HG03457 (cell line): ENCODE measurements around the gene TCF19.

Source experiments
- ATAC-seq: cut with Tn5 transposase; IDR thresholded peaks from one replicate; pipeline ENCODE4 v1.9.1; 2021; ENCODE audit warnings: moderate number of reproducible peaks; ENCODE audit not compliant: unreplicated experiment

Gene TCF19, protein sequence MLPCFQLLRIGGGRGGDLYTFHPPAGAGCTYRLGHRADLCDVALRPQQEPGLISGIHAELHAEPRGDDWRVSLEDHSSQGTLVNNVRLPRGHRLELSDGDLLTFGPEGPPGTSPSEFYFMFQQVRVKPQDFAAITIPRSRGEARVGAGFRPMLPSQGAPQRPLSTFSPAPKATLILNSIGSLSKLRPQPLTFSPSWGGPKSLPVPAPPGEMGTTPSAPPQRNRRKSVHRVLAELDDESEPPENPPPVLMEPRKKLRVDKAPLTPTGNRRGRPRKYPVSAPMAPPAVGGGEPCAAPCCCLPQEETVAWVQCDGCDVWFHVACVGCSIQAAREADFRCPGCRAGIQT

GRCh38 chr6:31158140-31158862 is at the start of gene TCF19:
Gene TCF19, plus strand, starts transcription at chr6:31158589. Its CDS starts 881 bp downstream, at chr6:31159470.
- peak; percentile 65 for ATAC-seq

- no peak for ATAC-seq
These were observed 47.4 kb upstream of the TCF19 start for GRCh38 chr6:31110825-31111582.

DNA sequence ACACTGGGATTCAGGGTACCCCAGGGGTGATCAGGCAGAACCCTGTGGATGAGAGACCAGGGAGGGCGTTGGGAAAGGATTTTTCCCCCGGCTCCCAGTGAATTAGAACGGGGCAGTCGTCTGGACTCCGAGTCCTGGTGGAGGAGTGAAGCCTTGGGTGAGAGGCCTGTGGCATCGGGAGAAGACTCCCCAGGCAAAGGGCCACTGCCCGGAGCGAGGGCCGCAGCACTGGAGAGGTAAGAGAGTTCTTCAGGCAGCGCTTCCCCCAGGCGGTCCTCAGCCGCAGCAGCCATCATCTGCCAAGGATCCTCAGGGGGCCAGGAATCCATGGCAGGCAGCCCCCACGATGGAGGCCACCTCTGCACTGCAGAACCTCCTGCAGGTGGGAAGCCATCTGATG is 46.7 kb upstream of the TCF19 start:
- no peak for ATAC-seq

DNA sequence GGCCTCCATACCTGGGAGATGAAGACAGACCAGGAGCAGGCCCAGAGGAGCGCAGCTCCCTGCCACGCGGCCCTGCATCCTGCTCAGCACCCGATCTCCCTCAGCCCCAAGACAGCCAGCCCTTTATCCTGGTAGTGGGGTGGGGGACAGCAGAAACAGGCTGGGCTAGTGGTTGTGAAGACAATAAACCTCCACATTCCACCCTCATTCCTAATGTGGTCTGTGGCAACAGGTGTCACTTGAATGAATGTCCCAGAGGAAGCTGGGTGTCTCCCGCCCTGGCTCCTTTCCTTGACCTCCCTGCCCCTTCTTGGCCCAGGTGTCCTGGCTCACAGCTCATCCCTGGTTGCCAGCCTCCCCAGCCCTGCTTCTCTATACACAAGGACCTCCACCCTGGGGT is 45.9 kb upstream of the TCF19 start, which contains the start of gene C6orf15:
Gene C6orf15 (minus strand): TSS at position 98 of the 400 bp plus-strand sequence. CDS start 20 bp downstream, at position 78.
- ATAC-seq, result no peak

DNA sequence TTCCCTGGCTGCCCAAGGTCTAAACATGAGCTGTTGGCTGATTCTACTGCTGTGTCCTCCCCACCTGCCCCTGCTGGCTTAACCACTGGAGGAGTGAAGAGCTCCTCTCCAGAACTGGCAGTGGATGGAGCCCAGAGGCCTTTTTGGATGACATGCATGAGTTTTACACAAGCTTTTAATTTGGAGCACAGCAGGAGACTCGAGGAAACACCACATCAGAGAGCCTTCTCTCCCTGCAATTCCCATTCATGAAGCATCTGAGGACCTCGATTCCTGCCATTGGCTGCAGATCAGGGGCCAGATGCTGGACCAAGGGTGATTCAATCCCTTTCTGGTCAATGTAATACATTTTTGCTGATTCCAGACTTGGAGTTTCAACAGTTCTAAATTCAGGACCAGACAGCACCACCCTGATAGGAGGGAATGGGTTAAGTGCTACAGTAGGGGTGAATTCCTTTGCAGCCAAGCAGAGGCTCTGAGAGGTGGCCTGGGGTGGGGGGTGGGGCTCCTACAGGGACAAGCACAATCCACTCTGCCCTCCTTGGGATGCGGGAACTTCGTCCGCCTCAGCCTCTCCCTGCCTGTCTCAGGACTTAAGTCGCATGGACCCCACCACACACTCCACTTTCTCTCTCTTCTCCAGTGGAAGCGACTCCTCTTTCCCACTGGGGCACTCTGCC is 44.4 kb upstream of the TCF19 start:
- no peak for ATAC-seq

DNA sequence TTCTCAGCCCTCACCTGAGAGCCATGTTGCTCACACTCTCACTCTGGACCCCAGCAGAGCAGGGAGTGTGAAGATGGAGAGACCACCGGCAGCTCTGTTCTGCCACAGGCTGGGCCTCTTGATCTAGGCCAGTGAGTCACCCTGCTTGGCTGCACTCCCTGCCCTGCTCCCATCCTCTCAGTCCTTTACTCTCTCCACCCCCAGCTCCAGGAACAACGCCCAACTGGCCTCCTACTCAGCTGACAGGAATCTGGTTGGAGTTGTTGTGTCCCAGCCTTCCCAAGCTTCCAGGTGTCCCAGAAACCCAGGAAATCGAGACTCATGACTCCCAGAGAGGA is 43.9 kb upstream of the TCF19 start, which contains the start of gene PSORS1C1:
Gene PSORS1C1 (plus strand): TSS at position 260 of the 338 bp plus-strand sequence. CDS start 14,833 bp downstream, outside the sequence.
- ATAC-seq, result no peak

DNA sequence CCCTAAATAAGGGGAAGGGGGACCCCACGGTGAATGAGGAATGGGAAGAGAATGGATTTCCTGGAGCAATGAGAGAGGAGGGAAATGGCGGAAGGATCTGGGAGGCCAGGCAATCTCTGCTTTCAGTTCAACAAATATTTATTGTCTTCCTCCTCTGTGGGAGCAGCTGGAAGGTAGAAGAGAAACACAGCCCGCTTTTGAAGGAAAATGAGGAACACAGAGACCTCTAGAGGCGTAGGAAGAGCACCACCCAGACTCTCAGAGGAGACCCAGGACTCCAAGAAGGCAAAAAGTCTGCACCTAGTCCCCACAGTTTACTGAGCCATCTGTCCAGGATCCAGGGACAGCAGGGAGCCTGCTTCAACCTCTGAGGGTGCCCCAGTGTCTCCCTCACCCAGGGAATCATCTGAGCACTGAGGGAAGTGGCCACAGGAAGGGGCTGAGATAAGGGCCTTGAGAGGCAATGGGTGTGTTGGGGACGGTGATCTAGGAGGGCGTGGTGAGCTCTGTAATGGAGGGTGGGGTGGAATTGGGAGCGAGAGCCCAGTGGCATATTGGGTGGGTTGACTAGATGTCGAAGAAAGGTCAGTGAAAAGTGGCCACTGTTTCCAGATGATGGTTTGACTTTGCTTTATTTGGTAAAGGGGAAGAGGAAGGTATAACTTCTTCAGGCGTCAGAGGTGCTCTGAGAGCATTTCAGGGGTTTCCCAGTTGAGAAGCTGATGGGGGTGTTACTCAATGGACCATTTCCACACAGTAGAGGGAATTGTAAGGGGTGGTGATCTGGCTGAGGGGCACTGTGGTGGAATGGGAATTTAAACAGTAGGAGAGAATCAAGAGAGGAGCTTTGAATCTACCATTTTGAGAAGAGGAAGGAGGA is 43.2 kb upstream of the TCF19 start:
- no peak for ATAC-seq

- no peak for ATAC-seq
These were observed 42.3 kb upstream of the TCF19 start for GRCh38 chr6:31115941-31116560.

GRCh38 chr6:31116661-31117385 is 41.6 kb upstream of the TCF19 start:
- ATAC-seq, result no peak

DNA sequence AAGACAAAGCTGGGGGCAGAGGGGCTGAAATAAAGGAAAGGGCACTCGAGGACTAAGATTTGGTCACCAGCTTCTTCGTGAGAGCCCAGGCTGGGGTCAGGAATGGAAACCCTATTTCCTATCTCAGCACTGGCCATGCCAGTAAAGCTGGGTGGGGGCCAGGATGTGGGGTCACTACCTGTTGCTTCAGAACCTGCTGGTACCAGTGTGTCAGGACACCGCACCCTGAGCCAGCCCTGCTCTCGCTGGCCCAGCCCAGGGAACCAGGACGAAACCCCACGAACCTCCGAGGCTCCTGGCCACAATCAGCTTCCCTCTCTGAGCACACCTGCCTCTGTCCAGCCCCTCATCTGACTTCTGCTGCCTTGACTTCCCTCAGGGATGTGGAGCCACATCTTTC is 40.2 kb upstream of the TCF19 start:
- no peak for ATAC-seq

GRCh38 chr6:31120151-31120915 is 38.1 kb upstream of the TCF19 start, which contains the start of gene CDSN:
Gene CDSN, minus strand, starts transcription at chr6:31120446. Its CDS starts 27 bp downstream, at chr6:31120419.
- ATAC-seq, result no peak

DNA sequence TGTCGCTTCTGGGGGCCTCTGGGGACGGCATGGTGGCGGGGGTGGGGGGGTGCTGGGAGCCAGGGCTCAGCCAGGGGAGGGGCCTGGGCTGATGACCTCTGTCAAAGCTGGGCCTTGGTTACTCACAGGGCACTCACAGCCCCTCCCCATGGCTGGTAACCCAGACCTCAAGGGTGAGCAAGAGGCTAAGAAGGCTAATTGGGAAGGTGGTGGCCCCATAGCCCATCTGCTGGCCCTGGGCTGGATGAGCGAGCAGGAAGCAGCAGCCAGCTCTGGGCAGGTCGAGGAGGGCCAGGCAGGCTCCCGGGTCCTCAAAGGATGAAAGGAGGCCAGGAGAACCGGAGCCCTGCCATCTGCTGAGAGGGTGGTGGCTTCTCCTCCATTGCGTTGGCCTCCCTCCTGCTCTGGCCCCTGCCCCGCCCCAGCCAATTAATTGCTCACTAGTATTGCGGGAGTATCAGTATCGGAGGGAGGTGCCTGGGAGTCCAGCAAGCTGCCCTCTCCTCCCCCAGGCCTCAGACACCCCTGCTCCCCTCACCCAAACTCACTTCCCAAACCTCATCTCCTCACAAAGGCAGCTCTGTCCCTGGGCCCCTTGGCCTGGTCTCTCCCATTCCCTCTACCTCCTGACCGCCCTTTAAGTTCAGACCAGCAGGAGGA is 37.1 kb upstream of the TCF19 start:
- no peak for ATAC-seq

DNA sequence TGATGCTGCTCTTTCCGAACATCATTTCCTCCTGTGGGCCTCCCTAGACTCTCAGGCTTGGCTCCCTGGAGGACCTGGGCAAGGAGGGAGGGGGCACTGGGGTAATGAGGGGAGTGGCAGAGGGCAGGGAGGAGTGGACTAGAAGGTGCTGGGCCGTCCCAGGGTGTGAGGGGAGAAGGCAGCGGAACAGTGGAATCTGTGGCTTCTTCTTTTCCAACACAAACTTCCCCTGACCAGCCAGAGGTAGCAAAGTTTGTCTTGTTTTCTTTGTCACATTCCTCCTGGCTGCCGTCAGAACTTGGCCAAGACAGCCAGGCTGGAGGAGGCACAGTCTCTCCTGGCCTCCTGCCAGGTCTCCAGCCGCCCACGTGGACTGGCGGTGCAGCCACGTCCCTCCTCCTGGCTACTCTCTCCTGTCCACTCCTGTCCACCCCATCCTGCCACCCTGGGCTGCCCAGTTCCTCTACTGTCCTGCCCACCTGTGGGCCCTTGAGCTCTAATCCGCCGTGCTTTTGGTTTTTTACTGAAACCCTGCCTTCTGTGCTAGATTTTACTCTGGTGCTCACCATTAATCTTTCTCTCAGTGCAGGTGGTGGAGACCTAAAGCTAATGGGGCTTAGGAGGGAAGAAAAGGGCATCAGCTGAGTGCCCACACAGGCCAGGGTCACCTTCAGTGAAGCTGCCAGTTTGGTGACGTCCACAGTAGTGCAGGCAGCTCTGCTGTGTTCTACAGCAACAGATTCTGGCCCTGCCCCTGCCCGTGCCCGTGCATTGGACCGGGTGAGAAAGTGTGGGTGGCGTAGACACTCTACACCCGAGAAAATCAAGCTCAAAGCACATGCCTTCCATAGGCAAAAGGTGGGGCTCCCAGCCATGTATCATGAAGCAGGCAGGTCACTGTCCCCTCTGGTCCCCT is 35.3 kb upstream of the TCF19 start:
- ATAC-seq, result no peak

- ATAC-seq, result no peak
These were observed 33.2 kb upstream of the TCF19 start for GRCh38 chr6:31125162-31125561.

- ATAC-seq, result no peak
These were observed 32.6 kb upstream of the TCF19 start for GRCh38 chr6:31125586-31126363.
